ENCODE data around the gene BCLAF1. TPM values are rescaled to one million over a fixed set of nuclear protein-coding genes. Genes with fewer than 3 reads are reported as not detected.

Gene BCLAF1
- total and polyA plus RNA-seq, 9 of the 15 experiments (the other 6 are each of a cell fraction or from before 2014, with no cell fraction given), result 65.4 to 286 (median 165) TPM

DNA sequence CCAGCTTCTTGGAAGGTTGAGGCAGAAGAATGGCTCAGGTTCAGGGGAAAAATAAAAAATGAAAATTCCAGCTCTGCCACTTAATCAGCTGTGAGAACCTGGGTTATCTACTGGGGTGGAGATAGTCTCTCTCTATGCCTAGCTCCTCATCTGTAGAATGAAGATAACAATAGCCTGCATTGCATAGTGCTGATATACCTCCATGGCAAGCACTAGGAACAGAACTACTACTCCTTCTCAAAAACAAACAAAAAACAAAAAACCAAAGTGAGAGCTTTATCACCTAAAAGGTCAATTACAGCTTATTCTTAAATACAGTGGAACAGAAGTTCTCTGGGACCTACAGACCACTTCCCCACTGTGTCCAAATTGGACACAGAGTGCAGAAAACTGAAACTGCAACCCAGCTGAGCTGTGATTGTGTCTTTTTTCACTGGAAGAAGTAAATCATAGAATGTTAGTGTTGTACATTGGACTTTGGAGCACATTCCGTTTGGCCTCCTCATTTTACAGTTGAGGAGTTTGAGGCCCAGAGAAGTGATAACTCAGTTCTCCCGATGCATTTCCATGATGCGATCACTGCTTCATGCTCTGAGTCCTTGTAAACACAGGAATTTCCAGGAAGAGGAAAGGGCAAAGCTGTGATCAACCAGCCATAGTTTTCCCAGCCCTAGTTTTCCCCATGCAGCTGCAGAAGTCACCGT, 62.8 kb downstream of the BCLAF1 start (continued):
- TF ChIP-seq, protein P1, sequence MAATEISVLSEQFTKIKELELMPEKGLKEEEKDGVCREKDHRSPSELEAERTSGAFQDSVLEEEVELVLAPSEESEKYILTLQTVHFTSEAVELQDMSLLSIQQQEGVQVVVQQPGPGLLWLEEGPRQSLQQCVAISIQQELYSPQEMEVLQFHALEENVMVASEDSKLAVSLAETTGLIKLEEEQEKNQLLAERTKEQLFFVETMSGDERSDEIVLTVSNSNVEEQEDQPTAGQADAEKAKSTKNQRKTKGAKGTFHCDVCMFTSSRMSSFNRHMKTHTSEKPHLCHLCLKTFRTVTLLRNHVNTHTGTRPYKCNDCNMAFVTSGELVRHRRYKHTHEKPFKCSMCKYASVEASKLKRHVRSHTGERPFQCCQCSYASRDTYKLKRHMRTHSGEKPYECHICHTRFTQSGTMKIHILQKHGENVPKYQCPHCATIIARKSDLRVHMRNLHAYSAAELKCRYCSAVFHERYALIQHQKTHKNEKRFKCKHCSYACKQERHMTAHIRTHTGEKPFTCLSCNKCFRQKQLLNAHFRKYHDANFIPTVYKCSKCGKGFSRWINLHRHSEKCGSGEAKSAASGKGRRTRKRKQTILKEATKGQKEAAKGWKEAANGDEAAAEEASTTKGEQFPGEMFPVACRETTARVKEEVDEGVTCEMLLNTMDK (IDR thresholded peaks at IDR 0.05; ENCODE audit: borderline replicate concordance, insufficient read depth, low read depth, low read length, poor library complexity, severe bottlenecking), result no peak
- no peak for TF ChIP-seq MTA3 (IDR thresholded peaks at IDR 0.05; ENCODE audit: borderline replicate concordance)
- no peak for TF ChIP-seq NFYB (IDR thresholded peaks at IDR 0.05; ENCODE audit: extremely low read depth, insufficient read length)
- no peak for TF ChIP-seq ZSCAN29 (IDR thresholded peaks at IDR 0.05)
- TF ChIP-seq RBM15 (IDR thresholded peaks at IDR 0.05; ENCODE audit: insufficient read depth, low read length), result no peak
- no peak for TF ChIP-seq ZNF583 (CRISPR knock-in tag; IDR thresholded peaks at IDR 0.05)
- no peak for TF ChIP-seq CHCHD3 (CRISPR knock-in tag; IDR thresholded peaks at IDR 0.05)
- peak; percentile 94 for TF ChIP-seq MTA2 (IDR thresholded peaks at IDR 0.05; ENCODE audit: low read depth)
- TF ChIP-seq RBBP5 (IDR thresholded peaks at IDR 0.05; ENCODE audit: borderline replicate concordance, insufficient read depth, low read length, poor library complexity, severe bottlenecking), result no peak
- no peak for TF ChIP-seq ZNF77 (CRISPR knock-in tag; IDR thresholded peaks at IDR 0.05)
- 0 out of 2 replicates have a peak, but pooled peaks have one; percentile 13 for TF ChIP-seq GATAD2B (IDR thresholded peaks at IDR 0.05; ENCODE audit: borderline replicate concordance)
- TF ChIP-seq RAD51 (IDR thresholded peaks at IDR 0.05; ENCODE audit: borderline replicate concordance, low read depth), result no peak
- no peak for TF ChIP-seq STAG1 (CRISPR knock-in tag; IDR thresholded peaks at IDR 0.05; ENCODE audit: borderline replicate concordance)
- TF ChIP-seq, protein P2, sequence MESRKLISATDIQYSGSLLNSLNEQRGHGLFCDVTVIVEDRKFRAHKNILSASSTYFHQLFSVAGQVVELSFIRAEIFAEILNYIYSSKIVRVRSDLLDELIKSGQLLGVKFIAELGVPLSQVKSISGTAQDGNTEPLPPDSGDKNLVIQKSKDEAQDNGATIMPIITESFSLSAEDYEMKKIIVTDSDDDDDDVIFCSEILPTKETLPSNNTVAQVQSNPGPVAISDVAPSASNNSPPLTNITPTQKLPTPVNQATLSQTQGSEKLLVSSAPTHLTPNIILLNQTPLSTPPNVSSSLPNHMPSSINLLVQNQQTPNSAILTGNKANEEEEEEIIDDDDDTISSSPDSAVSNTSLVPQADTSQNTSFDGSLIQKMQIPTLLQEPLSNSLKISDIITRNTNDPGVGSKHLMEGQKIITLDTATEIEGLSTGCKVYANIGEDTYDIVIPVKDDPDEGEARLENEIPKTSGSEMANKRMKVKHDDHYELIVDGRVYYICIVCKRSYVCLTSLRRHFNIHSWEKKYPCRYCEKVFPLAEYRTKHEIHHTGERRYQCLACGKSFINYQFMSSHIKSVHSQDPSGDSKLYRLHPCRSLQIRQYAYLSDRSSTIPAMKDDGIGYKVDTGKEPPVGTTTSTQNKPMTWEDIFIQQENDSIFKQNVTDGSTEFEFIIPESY (CRISPR knock-in tag; IDR thresholded peaks at IDR 0.05), result no peak
- no peak for TF ChIP-seq ZNF696 (CRISPR knock-in tag; conservative IDR thresholded peaks at IDR 0.05)
- no peak for TF ChIP-seq ARID2 (IDR thresholded peaks at IDR 0.05)
- TF ChIP-seq, protein P3, sequence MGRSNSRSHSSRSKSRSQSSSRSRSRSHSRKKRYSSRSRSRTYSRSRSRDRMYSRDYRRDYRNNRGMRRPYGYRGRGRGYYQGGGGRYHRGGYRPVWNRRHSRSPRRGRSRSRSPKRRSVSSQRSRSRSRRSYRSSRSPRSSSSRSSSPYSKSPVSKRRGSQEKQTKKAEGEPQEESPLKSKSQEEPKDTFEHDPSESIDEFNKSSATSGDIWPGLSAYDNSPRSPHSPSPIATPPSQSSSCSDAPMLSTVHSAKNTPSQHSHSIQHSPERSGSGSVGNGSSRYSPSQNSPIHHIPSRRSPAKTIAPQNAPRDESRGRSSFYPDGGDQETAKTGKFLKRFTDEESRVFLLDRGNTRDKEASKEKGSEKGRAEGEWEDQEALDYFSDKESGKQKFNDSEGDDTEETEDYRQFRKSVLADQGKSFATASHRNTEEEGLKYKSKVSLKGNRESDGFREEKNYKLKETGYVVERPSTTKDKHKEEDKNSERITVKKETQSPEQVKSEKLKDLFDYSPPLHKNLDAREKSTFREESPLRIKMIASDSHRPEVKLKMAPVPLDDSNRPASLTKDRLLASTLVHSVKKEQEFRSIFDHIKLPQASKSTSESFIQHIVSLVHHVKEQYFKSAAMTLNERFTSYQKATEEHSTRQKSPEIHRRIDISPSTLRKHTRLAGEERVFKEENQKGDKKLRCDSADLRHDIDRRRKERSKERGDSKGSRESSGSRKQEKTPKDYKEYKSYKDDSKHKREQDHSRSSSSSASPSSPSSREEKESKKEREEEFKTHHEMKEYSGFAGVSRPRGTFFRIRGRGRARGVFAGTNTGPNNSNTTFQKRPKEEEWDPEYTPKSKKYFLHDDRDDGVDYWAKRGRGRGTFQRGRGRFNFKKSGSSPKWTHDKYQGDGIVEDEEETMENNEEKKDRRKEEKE (IDR thresholded peaks at IDR 0.05; ENCODE audit: borderline replicate concordance in 1 of 2, control insufficient read depth in 1 of 2, low read depth in 2 of 2, low read length in 1 of 2), result no peak
- TF ChIP-seq, protein P4, sequence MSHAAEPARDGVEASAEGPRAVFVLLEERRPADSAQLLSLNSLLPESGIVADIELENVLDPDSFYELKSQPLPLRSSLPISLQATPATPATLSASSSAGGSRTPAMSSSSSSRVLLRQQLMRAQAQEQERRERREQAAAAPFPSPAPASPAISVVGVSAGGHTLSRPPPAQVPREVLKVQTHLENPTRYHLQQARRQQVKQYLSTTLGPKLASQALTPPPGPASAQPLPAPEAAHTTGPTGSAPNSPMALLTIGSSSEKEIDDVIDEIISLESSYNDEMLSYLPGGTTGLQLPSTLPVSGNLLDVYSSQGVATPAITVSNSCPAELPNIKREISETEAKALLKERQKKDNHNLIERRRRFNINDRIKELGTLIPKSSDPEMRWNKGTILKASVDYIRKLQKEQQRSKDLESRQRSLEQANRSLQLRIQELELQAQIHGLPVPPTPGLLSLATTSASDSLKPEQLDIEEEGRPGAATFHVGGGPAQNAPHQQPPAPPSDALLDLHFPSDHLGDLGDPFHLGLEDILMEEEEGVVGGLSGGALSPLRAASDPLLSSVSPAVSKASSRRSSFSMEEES (CRISPR knock-in tag; IDR thresholded peaks at IDR 0.05), result no peak
- peak; percentile 94 for TF ChIP-seq SOX6 (IDR thresholded peaks at IDR 0.05)
- peak; percentile 65; the same call in 1 of the 2 replicates for TF ChIP-seq CTBP1 (IDR thresholded peaks at IDR 0.05; ENCODE audit: borderline replicate concordance)
